HG03159 (cell line): ENCODE results near the gene AKTIP.
"Not testable (repeated sequence)": the region's sequence is repeated elsewhere in the genome, so short reads cannot be mapped to it uniquely, and the experiment has no call there.

ENCODE experiments used
- ATAC-seq: cut with Tn5 transposase; IDR thresholded peaks from one replicate; pipeline ENCODE4 v1.9.1; 2021; ENCODE audit warnings: mild to moderate bottlenecking, moderate library complexity; ENCODE audit not compliant: unreplicated experiment

AKTIP gene

GRCh38 chr16:53502331-53503269 lies at the start of gene AKTIP:
Gene AKTIP (minus strand): TSS chr16:53503209. CDS start chr16:53500259, 2,950 bp downstream.
- peak; percentile 33 for ATAC-seq

DNA sequence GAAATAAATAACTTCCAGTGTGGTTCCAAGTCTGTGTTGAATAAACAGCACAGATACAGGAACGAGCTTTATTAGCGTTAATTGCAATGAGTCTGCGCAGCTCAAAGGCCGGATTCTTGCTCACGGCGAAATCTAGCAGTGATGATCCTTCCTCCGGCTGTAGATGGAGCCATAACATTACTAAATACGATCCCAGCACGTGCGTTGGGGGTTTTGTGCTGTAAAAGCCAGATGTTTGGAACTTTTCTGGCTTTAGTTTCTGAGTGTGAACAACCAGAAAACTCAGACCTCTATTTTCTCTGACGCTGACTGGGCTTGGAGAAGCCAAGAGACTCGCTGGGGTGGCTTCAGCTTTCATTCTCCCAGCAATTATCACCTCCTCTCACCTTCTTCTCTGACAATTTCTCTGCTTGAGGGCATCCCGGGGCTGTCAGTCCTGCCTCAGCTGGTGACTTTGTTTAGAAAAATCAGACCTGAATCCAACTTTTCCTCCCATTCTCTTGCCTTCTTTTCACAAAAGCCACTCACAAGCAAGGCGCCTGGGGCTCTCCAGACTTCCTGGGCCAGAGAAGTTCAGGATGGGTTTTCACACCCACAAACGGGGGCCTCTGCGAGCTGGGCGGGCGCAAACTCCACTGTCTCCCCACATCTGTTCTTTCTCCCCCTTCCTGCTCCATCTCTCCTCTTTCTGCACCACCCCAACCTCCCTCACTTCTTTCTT lies 47.1 kb upstream of the AKTIP start:
- peak; percentile 71 for ATAC-seq

DNA sequence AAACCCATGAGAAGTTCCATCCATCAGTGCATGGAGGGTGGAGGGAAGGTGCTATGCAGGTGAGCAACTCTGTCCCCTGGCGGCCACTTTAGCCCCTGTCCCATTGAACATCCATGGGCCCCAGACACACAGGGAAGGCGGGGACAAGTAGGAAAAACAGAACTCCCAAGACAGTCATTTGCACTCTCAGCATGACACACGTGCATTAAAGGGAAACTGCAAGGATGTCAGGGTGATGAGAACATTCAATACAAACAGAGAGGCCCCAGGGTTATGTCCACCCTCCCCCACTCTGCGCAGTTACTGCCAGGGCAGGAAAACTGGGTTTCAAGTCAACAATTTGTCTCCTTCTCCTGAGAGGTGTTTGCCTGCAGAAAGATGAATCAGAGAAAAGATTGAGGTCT lies 44.0 kb upstream of the AKTIP start:
- no peak for ATAC-seq

GRCh38 chr16:53545433-53545832 lies 42.4 kb upstream of the AKTIP start:
- ATAC-seq = no peak

DNA sequence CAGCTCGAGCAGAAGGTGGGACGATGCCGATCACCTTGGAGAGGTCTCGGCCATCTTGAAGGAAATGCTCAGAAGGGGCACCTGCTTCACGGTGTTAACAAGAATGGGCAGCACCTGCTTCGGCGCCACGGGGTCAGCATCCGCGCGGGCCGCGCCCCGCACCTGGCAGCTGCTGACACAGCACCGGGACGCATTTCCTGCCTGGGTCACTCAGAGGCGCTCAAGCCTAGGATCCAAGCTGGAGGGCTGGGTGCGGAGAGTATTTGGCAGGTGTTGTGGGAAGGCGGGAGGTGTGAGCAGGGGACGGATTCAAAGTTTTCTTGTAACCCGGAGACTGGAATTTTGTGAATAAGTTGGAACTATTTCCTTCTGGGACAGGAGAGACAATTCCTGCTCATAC lies 39.3 kb upstream of the AKTIP start:
- ATAC-seq = no peak

DNA sequence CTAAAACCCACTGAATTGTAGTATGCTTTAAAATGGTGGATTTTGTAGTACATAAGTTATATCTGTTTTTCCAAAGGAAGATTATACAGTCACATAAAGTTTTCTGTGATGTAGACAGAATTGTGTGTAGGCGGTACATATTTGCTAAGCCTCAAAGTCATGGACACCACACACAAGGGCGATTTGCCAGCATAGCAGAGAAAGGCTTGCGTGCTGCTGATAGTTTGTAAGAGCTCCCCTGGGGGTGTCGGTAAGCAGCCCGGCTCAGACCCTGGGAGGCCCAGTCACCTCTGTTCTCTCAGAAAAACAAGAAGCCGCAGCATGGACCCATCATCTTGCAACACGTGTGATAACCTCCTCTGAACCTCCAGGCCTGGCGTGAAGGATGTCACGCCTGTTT lies 38.3 kb upstream of the AKTIP start:
- no peak for ATAC-seq

- ATAC-seq = not testable (repeated sequence)
Measured at GRCh38 chr16:53539759-53540718, 37.0 kb upstream of the AKTIP start.

- ATAC-seq = not testable (repeated sequence)
Measured at GRCh38 chr16:53539346-53539745, 36.3 kb upstream of the AKTIP start.

GRCh38 chr16:53537626-53538025 lies 34.6 kb upstream of the AKTIP start:
- no peak for ATAC-seq

DNA sequence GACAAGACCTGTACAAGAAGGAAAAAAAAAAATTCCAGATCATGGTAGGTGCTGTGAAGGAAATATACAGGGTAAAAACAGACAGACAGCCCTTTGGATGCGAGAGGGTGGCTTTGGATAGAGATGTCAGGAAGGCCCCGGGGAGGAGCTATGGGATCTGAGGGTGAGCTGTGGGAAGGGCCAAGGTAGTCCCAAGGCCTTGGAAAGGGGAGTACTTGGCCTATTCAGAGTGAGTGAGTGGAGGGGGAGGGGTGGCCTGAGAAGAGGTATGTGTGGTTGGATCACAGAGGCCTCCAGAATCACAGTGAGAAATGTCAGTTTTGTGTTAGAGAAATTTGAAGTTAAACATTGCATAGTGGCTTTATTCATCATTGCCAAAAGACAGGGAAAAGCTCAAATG lies 31.2 kb upstream of the AKTIP start:
- no peak for ATAC-seq

DNA sequence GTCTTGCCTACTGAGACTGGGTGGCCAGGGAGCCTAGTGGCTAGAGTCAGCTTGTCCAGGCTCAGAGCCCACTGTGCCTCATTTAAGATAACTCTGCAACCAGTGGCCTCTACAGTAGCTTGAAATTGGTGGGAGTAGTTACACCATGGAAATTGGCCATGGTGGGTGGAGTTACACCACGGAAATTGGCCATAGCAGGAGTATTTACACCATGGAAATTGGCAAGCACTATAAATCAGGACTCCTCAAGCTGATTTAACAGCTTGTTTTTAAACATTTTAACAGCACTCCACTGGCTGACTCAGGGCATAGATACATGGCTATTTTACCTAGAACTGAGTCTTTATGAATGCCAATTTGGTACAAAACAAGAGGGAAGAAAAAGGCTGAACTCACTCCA lies 27.7 kb upstream of the AKTIP start:
- no peak for ATAC-seq

- ATAC-seq = no peak
Measured at GRCh38 chr16:53530046-53530445, 27.0 kb upstream of the AKTIP start.

- ATAC-seq = no peak
Measured at GRCh38 chr16:53529513-53529912, 26.5 kb upstream of the AKTIP start.

DNA sequence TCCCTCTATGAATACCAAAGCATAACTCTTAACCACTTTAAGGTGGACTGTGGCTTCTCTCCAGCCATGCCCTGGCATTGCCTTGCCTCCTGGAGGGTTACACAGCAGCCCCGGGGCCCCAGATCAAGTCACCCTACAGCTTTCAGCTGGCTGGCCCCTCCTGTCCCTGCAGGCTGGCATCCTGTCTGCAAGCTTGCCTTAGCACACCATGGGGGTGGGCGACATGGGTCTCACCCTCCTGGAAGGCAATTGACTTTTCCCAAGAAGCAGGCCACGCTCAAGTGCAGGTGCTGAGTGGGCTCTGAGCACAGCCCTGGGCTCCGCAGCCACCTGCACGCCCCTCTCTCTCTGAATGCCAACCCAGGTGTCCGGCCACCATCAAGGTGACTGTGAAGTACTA lies 25.8 kb upstream of the AKTIP start:
- ATAC-seq = no peak

DNA sequence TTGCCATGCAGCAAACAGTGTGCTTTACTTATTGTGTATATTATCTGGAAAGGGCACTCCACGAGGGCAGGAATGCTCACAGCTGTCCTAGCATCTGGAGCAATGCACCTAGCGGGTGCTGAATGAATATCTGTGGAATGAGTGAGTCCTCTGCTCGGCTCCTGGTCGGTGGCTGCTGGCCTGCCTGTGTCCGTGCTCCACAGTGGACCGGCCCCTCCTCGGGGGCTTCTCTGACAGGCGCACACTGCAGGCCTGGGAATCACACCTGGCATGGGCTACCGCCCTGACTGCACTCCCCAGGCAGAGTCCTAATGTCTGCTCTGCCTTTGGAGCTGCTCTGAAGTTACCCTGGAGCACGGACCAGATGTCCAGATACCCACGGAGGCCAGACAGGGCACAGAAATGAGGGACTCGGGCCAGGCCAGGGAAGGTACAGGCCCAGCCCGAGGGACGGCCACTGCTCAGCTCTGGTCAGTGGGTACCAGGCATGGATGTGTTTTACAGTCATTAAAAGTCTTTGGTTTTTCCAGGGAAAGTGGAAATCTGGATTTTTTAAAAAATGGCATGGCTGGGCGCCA lies 21.1 kb upstream of the AKTIP start:
- no peak for ATAC-seq

GRCh38 chr16:53523126-53523804 lies 20.3 kb upstream of the AKTIP start:
- no peak for ATAC-seq

DNA sequence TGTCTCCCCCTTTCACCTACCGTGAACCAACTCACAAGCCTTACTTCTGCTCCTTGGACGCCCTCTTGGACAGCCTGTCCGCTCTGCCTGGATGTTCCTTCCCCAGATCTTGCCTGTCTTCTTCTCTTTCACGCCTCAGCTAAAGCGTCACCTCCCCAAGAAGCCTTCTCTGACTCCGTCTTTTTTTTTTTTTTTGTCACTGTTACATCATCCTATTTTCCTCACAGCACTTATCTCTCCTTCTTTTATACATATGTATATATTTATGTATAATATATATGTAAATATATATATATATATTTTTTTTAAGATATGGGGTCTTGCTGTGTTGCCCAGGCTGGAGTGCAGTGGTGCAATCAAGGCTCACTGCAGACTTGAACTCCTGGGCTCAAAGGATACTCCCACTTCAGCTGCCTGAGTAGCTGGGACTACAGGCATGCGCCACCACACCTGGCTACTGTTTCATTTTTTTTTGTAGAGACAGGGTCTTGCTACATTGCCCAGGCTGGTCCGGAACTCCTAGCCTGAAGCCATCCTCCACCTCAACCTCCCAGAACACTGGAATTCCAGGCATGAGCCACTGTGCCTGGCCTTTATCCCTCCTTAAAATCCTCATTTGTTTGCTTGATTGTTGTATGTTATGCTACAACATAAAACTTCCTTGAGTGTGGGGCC lies 16.5 kb upstream of the AKTIP start:
- no peak for ATAC-seq

GRCh38 chr16:53518550-53519416 lies 15.8 kb upstream of the AKTIP start:
- peak; percentile 96 for ATAC-seq
